NCI-H1436 (cell line): ENCODE results near the gene FGD4.
"Not testable (repeated sequence)": the region's sequence is repeated elsewhere in the genome, so short reads cannot be mapped to it uniquely, and the experiment has no call there.

Experiments
- DNase-seq: peaks from one replicate; lab custom pipeline; 2025; lab: John Stamatoyannopoulos, UW

FGD4 gene

DNA sequence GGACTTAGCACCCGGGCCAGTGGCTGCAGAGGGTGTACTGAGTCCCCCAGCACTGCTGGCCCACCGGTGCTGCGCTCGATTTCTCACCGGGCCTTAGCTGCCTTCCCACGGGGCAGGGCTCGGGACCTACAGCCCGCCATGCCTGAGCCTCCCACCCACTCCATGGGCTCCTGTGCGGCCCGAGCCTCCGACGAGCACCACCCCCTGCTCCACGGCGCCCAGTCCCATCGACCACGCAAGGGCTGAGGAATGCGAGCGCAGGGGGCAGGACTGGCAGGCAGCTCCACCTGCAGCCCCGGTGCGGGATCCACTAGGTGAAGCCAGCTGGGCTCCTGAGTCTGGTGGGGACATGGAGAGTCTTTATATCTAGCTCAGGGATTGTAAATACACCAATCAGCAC lies 126.4 kb downstream of the FGD4 start:
- not testable (repeated sequence) for DNase-seq

DNA sequence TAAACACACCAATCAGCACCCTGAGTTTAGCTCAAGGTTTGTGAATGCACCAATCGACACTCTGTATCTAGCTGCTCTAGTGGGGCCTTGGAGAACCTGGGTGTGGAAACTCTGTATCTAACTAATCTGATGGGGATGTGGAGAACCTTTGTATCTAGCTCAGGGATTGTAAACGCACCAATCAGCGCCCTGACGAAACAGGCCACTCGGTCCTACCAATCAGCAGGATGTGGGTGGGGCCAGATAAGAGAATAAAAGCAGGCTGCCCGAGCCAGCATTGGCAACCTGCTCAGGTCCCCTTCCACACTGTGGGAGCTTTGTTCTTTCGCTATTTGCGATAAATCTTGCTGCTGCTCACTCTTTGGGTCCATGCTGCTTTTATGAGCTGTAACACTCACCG lies 127.0 kb downstream of the FGD4 start:
- DNase-seq = not testable (repeated sequence)

DNA sequence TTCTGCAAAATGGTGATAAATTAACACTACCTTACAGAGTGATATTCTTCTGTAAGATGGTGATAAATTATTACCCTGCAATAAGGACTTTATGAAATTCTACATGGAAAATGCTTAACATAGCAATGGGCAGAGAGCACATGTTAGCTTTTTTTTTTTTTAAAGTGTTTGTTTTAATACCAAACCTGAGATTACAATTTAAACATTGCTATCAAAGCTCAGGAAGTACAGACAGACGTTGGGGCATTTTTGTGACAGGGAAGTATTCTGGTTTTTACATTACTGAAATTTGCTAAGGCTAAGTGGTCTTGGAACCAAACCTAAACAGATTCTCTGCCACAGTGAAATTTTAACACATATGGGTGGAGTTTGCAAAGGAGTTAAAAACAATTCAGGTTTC lies 133.1 kb downstream of the FGD4 start:
- no peak for DNase-seq

DNA sequence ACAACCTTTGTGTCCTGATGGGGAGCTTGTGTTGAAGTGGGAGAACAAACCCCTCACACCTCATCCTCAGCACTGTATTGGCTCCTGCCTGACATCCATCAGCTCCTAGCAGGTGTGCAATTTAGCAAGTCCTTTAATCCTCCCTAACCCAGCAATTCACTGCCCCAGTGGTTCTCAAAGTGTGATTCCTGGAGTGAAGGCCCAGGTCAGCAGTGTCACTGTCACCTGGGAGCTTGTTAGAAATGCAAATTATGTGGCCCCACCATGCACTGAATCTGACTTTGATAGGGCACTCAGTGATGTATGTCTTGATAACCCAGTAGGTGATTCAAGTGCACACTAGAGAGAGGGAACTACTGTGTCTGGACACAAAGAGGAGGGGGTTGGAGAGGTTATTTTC lies 133.6 kb downstream of the FGD4 start:
- no peak for DNase-seq

DNA sequence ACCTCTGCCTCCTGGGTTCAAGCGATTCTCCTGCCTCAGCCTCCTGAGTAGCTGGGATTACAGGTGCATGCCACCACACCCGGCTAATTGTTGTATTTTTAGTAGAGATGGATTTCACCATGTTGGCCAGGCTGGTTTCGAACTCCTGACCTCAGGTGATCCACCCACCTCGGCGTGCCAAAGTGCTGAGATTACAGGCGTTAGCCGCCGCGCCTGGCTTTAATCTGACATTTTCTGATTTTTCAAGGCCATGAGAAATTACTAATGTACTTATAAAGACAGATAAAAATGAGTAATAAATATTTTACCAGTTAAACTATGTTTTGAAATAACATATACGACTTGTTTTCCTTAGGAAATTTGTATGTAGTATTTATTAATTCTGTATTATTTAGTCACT lies 134.1 kb downstream of the FGD4 start:
- not testable (repeated sequence) for DNase-seq

DNA sequence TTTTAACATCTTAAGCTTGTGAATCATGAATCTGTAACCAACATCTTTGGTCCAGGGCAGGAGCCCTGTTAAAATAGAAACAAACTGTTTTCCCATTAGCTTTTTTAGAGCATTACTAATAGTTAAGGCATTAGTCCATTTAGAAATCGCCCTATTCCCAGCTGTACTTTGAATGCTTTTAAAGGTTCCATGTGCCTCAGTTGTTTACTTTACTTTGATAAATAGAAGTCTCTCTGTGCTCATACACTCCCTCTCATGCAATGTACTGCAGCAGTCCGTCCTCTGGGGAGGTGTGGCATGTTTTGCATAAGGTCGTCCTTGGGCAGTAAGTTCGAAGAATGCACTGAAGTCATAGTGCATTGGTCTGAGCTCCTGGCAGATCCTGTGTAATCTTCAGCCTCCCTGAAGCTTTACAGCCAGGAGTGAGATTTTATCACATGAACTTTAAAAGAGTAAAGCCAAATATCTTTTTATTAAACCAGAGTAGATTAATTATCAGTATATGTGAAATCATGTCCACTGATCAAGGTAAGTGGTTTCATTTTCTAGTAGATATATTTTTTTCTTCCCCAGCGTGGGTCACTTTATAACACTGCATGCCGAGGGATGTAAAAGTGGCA lies 134.7 kb downstream of the FGD4 start:
- DNase-seq = no peak

DNA sequence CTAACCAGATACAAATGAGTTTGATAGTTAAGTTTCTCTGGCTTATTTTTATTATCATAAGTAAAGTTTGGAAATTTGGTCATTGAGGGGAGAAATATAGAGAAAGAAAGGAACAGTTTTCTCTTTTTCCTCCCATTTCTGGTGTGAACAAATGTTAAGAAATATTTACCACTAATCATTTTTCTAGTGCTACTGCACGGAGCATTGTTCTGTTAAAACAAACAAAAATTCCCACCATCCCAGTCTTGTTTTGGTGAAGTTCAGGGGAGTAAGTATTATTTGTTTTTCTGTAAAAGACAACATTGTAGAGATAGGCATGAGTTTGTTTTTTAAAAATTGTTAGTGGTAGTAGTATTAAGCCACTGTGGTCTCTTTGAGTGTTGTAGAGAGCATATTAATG lies 135.3 kb downstream of the FGD4 start:
- DNase-seq = no peak

DNA sequence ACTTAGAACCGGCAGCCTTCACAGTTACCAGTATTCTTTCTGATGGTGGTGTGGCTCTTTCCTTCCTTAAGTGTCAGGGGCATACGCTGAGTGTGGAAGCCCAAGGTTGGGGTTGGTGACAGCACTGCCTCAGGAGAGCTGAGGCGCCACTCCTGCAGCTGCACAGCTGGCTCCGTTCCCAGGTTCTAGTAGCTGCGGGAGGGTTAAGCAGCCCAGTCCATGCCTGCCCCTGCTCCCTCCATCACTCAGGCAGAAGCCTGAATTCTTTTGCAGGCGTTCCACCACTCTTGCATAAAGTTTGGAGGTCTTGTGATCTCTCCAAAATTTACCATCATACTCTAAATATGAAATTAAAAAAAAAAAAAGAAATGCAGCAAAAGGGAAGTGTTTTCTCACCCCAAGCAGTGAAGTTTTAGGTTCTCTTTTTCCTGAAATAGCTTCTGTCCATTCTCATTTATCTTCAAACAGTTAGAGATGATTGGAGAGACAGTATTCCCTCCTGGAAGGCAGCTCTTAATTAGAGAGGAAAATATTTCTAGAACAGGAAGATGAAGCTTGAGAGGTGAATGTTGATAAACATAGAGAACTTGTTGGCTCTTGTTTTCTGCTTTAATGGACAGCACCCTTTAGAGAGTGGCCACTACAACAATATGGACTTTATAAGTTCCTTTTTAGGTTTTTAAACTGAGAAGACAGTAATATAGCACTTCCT lies 136.1 kb downstream of the FGD4 start:
- peak; percentile 64 for DNase-seq

DNA sequence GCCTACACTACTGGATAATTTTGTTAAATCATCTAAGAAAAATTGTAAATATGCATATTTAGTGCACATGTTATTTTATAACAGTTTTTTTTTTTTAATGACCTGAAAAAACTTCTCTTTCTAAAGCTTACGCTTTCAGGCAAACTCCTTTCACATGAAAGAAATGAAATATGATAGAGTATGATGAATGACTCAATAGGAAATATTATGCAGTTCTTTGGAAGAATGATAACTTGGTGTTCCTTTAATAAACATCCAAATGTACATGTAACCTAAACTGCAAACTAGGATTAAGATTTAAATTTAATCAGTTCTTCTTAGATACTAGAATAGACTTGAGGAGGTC lies 136.6 kb downstream of the FGD4 start:
- no peak for DNase-seq

DNA sequence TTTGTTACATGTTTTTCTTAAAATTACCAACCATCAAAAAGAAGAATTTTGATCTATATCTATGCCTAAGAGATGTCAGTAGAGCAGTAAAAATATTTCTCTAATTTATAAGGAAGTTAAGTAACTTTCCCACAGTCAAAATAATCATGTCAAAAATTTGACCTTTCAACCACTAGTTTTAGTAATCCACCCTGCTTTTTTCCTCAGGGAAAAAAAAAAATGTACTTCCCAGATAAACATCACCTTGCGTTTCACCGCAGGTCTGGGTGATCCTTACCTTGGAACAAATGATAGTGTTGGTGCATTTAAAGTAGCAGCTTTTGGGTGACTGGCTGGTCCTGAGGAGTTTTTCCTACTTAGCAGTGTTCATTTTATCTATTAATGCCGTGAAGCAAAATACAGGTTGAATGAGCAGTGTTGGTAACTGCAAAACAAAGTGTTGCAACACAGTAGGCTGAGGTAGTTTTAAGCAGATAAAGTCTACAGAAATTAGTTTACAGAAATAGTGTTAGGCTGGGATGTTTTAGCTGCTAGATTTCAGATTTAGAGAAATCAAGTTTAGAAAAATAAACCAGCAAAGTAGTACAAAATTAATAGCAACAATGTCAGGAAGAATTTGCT lies 142.5 kb downstream of the FGD4 start:
- no peak for DNase-seq

DNA sequence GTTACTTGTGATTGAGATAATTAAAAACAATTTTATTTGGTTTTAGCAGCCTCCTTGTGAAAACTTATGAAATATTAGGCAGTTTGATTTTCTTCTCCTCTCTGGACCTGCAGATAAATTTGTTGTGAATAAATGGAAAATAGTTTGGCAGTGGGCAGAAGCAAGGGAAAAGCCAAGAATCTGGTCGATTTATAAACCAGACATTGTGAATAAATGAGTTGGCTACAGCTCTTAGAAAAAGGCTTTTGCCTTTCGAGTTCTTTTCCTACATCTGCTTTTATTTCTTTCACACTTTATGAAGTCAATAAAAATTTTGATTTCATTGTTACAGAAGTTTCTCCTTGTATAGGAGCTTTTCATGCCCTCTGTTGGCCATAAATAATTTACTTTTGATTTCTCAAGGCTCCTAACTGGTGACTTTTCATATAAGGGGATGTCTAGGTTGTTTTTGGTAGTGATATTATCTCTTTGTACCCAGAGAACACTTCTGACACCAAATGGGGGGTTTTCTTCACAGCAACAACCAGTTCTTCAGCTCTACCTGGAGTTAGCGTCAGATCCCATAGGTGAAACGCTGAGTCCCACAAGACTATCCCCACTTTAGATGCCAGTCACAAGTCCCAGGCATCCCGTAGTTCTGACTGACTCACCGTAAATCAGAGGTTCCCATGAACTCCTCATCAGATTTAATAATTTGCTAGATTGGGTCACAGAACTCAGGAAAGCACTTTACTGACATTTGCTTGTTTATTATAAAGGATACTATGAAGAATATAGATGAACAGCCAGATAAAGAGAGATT lies 143.3 kb downstream of the FGD4 start:
- no peak for DNase-seq

DNA sequence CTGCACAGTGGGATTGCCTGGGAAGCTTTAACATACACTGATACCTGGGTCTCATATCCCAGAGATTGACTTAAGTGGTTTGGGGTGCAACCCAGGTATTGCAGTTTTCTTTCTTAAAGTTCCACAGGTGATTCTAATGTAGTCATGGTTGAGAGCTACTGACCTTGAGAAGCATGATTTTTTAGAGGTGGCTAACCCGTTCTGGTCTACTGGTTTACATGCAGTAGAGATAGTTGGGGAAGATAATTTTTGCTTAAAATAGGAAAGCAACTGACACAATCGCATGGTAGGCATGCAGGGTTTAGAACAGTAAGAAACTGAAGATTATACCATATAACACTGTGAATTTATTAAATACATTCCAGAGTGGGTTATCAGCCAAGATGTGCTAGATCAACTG lies 145.5 kb downstream of the FGD4 start:
- DNase-seq = no peak

DNA sequence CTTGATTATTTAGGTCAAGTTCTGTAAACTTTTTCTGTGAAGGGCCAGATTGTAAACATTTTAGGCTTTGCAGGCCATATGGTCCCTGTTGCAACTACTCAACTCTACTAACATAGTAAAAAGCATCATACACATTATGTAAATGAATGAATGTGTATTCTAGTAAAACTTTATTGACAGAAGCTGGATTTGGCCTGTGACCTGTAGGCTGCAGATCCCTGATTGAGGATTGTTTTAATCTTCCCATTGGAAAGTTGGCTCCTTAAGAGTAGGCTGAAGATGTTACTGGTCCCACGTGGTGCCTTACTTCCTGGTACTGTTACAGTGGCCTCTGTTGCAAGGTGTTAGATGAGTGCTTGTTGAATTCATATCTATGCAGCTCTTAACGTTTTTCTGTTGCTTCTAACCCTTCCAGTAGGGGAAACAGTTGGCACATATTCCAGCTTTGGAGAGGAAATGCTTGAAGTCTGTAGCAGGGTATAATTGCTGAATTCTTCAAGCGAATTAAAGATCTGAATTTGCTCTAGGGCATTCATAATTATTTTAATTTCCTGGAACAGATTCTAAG lies 146.1 kb downstream of the FGD4 start:
- DNase-seq = no peak

DNA sequence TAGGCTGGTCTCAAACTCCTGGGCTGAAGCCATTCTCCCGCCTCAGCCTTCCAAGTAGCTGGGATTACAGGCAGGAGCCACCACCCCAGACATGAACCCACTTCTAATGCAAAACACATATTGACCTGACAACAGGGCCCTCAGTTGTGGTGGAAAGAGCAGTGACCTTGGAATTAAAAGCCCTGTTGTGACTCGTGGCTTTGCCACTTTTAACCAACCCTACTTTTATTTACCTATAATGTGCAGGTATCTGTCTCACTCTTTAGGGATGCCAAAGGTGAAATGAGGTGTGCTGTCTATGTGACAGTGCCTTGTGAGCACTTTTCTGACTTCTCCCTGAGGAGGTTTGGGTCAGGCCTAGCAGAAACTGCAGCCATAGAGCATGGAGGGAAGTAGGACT lies 146.9 kb downstream of the FGD4 start:
- DNase-seq = no peak

DNA sequence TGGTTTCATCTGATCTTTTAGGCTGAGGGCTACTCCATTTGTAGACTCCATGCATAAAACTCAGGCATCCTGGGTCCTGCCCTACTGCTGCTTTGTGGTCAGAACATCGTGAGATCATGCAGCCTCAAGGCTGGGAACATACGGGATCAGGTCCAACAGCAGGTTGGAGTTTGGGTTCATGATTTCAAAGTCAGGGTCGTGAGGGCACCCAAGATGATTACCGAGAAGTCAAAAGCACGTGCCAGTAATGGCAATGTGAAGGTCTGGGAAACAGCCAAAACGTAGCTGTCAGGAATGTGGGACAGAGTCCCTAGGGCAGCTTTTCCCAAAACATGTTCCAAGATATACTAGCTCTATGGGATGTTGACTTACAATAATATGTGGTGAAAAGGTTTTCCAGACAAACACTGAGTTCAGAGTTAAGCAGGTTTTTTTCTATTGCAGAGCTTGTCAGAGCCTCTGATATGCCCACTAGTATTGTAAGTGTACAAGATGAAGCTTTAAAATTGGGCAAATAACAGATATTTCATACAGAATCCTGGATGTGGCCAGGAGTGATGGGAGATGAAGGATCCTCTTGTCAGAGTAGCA lies 149.4 kb downstream of the FGD4 start:
- DNase-seq = no peak

DNA sequence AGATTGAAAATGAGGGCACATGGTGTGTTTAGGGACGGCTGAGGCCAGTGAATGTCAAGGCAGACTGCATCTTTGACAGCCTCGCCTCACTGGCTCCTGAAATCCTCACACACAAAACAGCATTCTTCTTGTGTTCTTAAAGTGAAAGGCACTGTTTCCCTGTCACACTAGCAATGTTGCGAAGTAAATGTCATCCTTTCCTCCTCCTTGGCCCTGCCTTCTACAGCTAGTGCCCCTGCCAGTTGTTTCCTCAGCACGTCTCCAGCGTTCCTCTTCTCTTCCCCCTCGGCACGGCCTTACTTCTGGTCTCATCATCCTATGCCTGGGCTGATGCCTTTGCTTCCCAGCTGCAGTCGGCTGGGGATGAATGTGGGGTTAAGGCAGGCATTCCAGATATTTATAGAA lies 150.3 kb downstream of the FGD4 start:
- DNase-seq = no peak

DNA sequence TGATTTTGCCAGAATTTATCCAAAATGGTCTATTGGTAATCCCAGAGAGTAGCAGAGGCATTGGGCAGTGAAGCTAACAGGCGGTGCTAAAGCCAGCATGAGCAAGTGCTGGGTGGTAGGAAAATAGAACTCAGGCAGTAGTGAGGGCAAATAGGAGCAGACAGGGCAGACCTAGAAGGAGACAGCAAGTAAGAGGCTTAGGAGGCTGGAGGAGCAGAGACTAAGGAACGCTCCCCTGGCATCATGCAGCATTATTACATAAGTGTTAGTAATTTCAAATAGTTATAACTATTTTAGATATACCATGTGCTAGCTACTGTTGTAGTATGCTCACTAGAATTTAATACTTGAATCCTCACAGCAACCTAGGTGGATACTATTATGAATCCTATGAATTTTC lies 151.7 kb downstream of the FGD4 start:
- no peak for DNase-seq

DNA sequence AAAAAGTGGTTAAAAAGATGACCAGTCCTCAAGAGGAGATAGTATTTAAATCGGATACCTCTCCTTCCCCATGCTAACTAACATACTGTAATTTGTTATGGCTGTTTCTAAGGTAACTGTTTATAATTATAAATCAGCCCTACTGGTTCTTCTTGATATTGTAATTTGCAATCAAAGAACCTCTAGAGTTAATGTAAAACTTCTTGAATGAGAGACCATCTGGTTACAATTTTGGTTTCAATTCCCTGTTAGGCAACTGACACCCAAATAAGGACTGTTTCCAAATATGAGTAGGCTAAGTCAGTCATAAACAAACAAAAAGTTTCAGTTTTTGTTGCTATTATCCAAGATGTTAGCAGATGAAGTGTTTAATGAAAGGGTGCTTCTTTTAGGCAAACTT lies 159.5 kb downstream of the FGD4 start:
- no peak for DNase-seq

DNA sequence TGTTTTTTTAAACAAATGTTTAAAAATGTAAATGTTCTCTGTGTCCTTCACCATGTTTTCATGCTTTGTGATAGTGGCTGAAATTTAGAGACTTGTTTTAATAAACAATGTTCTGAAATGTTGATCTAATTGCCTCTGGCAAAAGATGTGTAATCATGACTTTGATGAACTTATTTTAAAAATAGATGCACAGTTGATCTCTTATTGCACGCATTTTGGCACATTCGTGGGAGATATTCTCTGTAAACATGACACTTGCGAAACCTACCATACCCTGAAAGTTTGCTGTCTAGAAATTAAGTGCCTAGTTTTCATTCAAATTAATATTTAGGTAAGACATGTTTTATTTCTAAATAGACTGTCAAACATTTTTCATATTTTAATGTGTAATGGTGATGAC lies 160.1 kb downstream of the FGD4 start:
- no peak for DNase-seq

DNA sequence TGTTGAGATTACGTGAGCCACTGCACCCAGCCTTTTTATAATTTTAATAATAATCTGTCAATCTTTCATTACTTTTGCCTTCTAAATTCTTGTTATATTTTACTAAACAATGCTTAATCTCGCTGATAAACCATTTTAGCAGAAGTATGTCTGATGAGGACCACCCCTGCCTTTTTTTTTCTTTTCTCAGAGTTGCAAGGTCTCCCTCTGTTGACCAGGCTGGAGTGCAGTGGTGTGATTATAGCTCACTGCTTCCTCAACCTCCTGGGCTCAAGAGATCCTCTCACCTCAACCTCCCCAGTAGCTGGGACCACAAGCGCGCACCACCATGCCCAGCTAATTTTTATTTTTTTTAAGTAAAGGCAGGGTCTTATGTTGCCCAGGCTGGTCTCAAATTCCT lies 161.2 kb downstream of the FGD4 start:
- no peak for DNase-seq

DNA sequence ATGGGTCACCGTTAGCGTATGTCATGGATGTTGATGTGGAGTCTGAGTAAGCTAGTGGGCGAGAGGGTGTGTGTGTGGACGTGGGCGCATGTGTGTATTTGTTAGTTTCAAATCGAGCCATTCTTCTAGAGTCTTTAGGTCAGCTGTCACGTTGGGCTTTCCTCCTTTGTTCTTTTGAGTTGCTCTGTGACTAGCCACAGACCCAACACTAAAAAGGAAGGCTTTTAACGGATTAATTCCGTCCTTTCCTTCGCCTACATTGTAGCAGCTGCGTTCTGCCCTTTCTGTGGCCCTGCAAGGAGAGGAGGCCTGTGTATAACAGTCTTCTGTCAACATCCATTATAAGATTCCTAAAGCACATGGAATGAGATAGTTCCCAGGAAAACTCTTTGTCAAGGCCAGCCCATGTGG lies 162.6 kb downstream of the FGD4 start:
- DNase-seq = no peak

DNA sequence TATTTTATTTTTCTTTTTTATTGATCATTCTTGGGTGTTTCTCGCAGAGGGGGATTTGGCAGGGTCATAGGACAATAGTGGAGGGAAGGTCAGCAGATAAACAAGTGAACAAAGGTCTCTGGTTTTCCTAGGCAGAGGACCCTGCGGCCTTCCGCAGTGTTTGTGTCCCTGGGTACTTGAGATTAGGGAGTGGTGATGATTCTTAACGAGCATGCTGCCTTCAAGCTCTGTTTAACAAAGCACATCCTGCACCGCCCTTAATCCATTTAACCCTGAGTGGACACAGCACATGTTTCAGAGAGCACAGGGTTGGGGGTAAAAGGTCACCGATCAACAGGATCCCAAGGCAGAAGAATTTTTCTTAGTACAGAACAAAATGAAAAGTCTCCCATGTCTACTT lies 163.1 kb downstream of the FGD4 start:
- DNase-seq = not testable (repeated sequence)
